Measurements from ENCODE around the gene RAB5IF. TPM values are rescaled to one million over a fixed set of nuclear protein-coding genes. Genes with fewer than 3 reads are reported as not detected.
A peak's percentile ranks its signal among the peaks of the same experiment; 100 is the strongest.

The RAB5IF gene
- total RNA-seq, 1 donor from 2014 or later: 54.9 TPM

DNA sequence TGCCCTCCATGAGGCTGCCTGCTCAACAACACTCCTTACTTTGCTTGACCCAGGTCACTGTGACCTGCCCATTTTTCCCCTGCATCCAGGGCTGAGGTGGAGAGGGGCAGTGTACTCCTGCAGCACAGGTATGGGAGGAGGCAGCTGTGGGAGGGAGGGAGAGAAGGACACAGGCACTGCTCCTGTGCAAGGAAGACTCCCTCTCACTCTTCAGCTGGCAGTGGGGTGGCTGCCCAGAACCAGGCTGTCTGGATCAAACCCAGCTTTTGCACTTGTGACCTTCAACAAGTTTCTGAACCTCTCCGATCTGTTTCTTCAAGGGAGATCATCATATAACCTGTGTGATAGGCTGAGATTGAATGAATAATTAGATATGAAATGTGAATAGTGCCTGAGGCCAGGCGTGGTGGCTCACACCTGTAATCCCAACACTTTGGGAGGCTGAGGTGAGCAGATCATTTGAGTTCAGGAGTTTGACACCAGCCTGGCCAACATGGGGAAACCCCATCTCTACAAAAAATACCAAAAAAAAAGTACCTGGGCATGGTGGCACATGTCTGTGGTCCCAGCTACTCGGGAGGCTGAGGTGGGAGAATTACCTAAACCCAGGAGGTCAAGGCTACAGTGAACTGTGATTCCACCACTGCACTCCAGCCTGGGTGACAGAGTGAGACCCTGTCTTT is 18.1 kb upstream of the RAB5IF start:
- H3K9me3 Mint-ChIP-seq: no peaks in the 10 kb centered on the region
- ChIA-PET POLR2A (interaction anchor here (0.7 to 8.6 kb wide), 5 partner anchors 8 to 38 kb away, joined by 4 to 66 read pairs (median 5); partner anchors contain the start of genes RAB5IF and TGIF2), CTCF (interaction anchor here (0.6 to 1.1 kb wide), 2 partner anchors 12 to 50 kb away, joined by 3 read pairs; no protein-coding TSS in a partner anchor)
- H3K4me1 Mint-ChIP-seq: peaks cover 37% of the 10 kb centered on the region
- no peak for DNase-seq
- no peaks in the 10 kb centered on the region for H3K27me3 Mint-ChIP-seq
- intact Hi-C loops (cut with micrococcal nuclease): loop anchor here (1.0 kb wide), 1 partner anchor 12 kb away; no protein-coding TSS in a partner anchor
- TF ChIP-seq, protein P1, sequence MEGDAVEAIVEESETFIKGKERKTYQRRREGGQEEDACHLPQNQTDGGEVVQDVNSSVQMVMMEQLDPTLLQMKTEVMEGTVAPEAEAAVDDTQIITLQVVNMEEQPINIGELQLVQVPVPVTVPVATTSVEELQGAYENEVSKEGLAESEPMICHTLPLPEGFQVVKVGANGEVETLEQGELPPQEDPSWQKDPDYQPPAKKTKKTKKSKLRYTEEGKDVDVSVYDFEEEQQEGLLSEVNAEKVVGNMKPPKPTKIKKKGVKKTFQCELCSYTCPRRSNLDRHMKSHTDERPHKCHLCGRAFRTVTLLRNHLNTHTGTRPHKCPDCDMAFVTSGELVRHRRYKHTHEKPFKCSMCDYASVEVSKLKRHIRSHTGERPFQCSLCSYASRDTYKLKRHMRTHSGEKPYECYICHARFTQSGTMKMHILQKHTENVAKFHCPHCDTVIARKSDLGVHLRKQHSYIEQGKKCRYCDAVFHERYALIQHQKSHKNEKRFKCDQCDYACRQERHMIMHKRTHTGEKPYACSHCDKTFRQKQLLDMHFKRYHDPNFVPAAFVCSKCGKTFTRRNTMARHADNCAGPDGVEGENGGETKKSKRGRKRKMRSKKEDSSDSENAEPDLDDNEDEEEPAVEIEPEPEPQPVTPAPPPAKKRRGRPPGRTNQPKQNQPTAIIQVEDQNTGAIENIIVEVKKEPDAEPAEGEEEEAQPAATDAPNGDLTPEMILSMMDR (IDR thresholded peaks at IDR 0.05): no peak
- H3K4me3 Mint-ChIP-seq: no peak overlapping the region
- H3K36me3 Mint-ChIP-seq (ENCODE audit: low read depth): peaks cover 62% of the 10 kb centered on the region
- peak overlapping the region; percentile 74 for H3K27ac Mint-ChIP-seq
- no peak for ATAC-seq (ENCODE audit: low read depth)

- no peaks in the 10 kb centered on the region for H3K27me3 Mint-ChIP-seq
- H3K36me3 Mint-ChIP-seq (ENCODE audit: low read depth): peaks cover 56% of the 10 kb centered on the region
- no peaks in the 10 kb centered on the region for H3K9me3 Mint-ChIP-seq
- ATAC-seq (ENCODE audit: low read depth): no peak
- intact Hi-C loops (cut with micrococcal nuclease): no loop called here
- peak overlapping the region; percentile 53 for H3K27ac Mint-ChIP-seq
- TF ChIP-seq, protein P1 (IDR thresholded peaks at IDR 0.05): no peak
- peaks cover 71% of the 10 kb centered on the region for H3K4me1 Mint-ChIP-seq
- CTCF ChIA-PET: interaction anchor here (1.9 kb wide), 1 partner anchor 14 kb away, joined by 5 read pairs; the partner anchor contains the start of gene RAB5IF
- no peak overlapping the region for H3K4me3 Mint-ChIP-seq
- POLR2A ChIA-PET: interaction anchor here (6.8 to 8.6 kb wide), 2 partner anchors 14 to 17 kb away, joined by 66 to 358 read pairs; partner anchors contain the start of genes RAB5IF and TGIF2
- no peak for DNase-seq
These were observed 14.3 kb upstream of the RAB5IF start for GRCh38 chr20:36591281-36591680.

GRCh38 chr20:36591854-36592641 is 13.5 kb upstream of the RAB5IF start:
- Mint-ChIP-seq H3K4me1 (peaks cover 70% of the 10 kb centered on the region), H3K27me3 (no peaks in the 10 kb centered on the region), H3K4me3 (no peak overlapping the region), H3K36me3 (ENCODE audit: low read depth) (peaks cover 49% of the 10 kb centered on the region), H3K27ac (peak overlapping the region; percentile 53), H3K9me3 (no peaks in the 10 kb centered on the region)
- TF ChIP-seq, protein P1 (IDR thresholded peaks at IDR 0.05): no peak
- ATAC-seq (ENCODE audit: low read depth) (no peak), DNase-seq (no peak)
- intact Hi-C loops (cut with micrococcal nuclease): no loop called here
- POLR2A ChIA-PET: interaction anchor here (0.6 to 8.6 kb wide), 4 partner anchors 13 to 153 kb away, joined by 3 to 358 read pairs (median 35); partner anchors contain the start of genes RAB5IF and TGIF2
- CTCF ChIA-PET: interaction anchor here (1.9 kb wide), 1 partner anchor 13 kb away, joined by 5 read pairs; the partner anchor contains the start of gene RAB5IF

GRCh38 chr20:36593347-36593929 is 12.1 kb upstream of the RAB5IF start:
- TF ChIP-seq, protein P1 (IDR thresholded peaks at IDR 0.05): no peak
- no peak for DNase-seq
- intact Hi-C loops (cut with micrococcal nuclease): no loop called here
- Mint-ChIP-seq H3K36me3 (ENCODE audit: low read depth) (peaks cover 42% of the 10 kb centered on the region), H3K27me3 (no peaks in the 10 kb centered on the region), H3K4me3 (peak overlapping the region; percentile 75), H3K27ac (peak overlapping the region; percentile 98), H3K4me1 (peaks cover 65% of the 10 kb centered on the region), H3K9me3 (no peaks in the 10 kb centered on the region)
- no peak for ATAC-seq (ENCODE audit: low read depth)
- ChIA-PET CTCF (interaction anchor here (0.9 to 2.8 kb wide), 5 partner anchors 11 to 36 kb away, joined by 3 to 47 read pairs (median 6); partner anchors contain the start of genes RAB5IF and TGIF2), POLR2A (interaction anchor here (0.5 to 7.7 kb wide), 11 partner anchors 8 to 257 kb away, joined by 3 to 358 read pairs (median 5); partner anchors contain the start of genes RAB5IF and TGIF2)

Data from activated B cell treated with CpG ODN at 0.5 μM for 24 hours (primary cell).